RPMI7951 (cell line): ENCODE results near the gene RGL4. TPM values are rescaled to one million over a fixed set of nuclear protein-coding genes. Genes with fewer than 3 reads are reported as not detected.
"Not testable (repeated sequence)": the region's sequence is repeated elsewhere in the genome, so short reads cannot be mapped to it uniquely, and the experiment has no call there.

Source experiments
- DNase-seq: peaks from one replicate; pipeline ENCODE4 v3.0.0-alpha.2; 2012; ENCODE audit warnings: low read depth
- total RNA-seq: library from RNA; depleted of rRNA; stranded (reverse); fragments of >200 nt; shearing (Covaris generic); gene quantifications from 2 replicates; pipeline ENCODE4 v1.2.3, GENCODE V29; 2014; rRNA removed

Gene RGL4
- total RNA-seq: 0.12 TPM in 1 of 2 replicates, not detected in the other

GRCh38 chr22:23690713-23691112, at the start of gene RGL4:
RGL4 (plus strand) TSS chr22:23691013; CDS start chr22:23692031, 1,018 bp downstream.
- DNase-seq: no peak

- not testable (repeated sequence) for DNase-seq
Measured at GRCh38 chr22:23646526-23646925, 44.3 kb upstream of the RGL4 start.

- no peak for DNase-seq
Measured at GRCh38 chr22:23649071-23649501, 41.7 kb upstream of the RGL4 start.

GRCh38 chr22:23651676-23652075, 39.1 kb upstream of the RGL4 start:
- no peak for DNase-seq

- DNase-seq: no peak
Measured at GRCh38 chr22:23652286-23652685, 38.5 kb upstream of the RGL4 start.

GRCh38 chr22:23652711-23653110, 38.1 kb upstream of the RGL4 start:
- no peak for DNase-seq

- no peak for DNase-seq
Measured at GRCh38 chr22:23655891-23656475, 34.8 kb upstream of the RGL4 start.

GRCh38 chr22:23657727-23658126, 33.1 kb upstream of the RGL4 start:
- no peak for DNase-seq

GRCh38 chr22:23660381-23660780, 30.4 kb upstream of the RGL4 start:
- not testable (repeated sequence) for DNase-seq

GRCh38 chr22:23670378-23671295, 20.2 kb upstream of the RGL4 start:
- no peak for DNase-seq

- not testable (repeated sequence) for DNase-seq
Measured at GRCh38 chr22:23671387-23671786, 19.4 kb upstream of the RGL4 start.

GRCh38 chr22:23672307-23673049, 18.3 kb upstream of the RGL4 start:
- not testable (repeated sequence) for DNase-seq

- no peak for DNase-seq
Measured at GRCh38 chr22:23673050-23673620, 17.7 kb upstream of the RGL4 start.

GRCh38 chr22:23673826-23674690, 16.8 kb upstream of the RGL4 start:
- no peak for DNase-seq

GRCh38 chr22:23674886-23675501, 15.8 kb upstream of the RGL4 start:
- not testable (repeated sequence) for DNase-seq

GRCh38 chr22:23675502-23676415, 15.1 kb upstream of the RGL4 start:
- peak; percentile 6 for DNase-seq

- not testable (repeated sequence) for DNase-seq
Measured at GRCh38 chr22:23676841-23677700, 13.7 kb upstream of the RGL4 start.

GRCh38 chr22:23677701-23677995, 13.2 kb upstream of the RGL4 start:
- DNase-seq: no peak

GRCh38 chr22:23678133-23678532, 12.7 kb upstream of the RGL4 start:
- no peak for DNase-seq
